Measurements from ENCODE around the gene SOX10.
"Not testable (repeated sequence)": the region's sequence is repeated elsewhere in the genome, so short reads cannot be mapped to it uniquely, and the experiment has no call there.

The SOX10 gene

DNA sequence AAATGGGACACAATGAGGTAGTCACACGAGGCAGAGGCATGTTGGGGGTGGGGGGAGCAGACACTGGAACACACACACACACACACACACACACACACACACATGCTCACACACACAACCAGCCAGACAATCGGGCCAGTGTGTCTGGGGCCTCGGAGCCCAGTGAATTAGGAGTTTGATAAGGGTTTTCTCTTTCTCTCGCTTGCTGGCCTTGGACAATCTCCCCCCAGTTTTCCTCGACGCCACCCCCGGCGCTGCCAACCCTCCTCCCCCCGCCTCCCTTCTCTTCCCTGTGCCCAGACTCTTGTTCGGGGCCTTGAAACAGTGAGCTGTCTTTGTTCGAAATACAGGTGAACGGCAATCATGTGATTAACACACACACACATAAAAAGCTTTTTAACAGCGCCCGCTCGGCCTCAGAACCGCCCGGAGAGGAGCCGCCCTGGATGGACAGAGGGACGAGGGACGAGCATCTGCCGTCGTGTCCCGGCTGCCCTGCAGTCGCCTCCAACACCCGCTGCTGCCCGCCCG lies 1.5 kb upstream of the SOX10 start:
- no peak for DNase-seq

GRCh38 chr22:37985050-37985585 lies 763 bp upstream of the SOX10 start:
- no peak for DNase-seq

DNA sequence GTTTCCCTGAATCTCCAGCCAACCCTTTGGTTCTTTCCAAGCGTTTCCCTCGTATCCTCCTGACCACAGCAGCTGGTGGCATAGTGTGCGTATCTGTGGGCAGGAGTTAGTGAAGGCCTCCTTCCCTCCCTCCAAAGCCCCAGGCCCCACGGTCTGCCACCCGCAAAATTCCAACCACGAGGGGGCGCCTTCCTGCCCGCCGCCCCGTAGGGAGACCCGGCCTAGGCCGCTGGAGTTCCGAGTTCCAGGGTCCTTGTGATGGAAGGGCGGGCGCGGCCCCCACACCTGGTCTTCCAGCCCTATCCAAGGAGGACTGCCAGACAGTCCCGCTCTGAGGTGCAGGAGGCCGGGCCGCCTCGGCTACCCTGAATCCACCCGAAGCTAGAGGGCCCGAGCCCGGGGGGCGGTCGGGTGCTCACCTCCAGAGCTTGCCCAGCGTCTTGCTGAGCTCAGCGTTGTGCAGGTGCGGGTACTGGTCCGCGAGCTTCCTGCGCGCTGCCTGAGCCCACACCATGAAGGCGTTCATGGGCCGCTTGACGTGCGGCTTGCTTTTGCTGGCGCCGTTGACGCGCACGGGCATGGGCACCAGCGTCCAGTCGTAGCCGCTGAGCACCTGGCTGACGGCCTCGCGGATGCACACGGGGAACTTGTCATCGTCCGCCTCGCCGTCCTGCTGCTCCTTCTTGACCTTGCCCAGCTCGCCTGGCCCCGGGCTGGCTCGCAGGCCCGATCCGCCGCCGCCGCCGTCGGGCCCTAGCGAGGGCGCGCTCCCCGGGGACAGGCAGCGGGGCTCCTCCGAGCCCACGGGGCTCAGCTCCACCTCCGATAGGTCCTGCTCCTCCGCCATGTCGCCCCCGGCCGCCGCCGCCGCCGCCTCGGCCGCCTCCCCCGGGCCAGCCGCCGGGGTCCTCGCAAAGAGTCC lies 1.2 kb downstream of the SOX10 start:
- no peak for DNase-seq

DNA sequence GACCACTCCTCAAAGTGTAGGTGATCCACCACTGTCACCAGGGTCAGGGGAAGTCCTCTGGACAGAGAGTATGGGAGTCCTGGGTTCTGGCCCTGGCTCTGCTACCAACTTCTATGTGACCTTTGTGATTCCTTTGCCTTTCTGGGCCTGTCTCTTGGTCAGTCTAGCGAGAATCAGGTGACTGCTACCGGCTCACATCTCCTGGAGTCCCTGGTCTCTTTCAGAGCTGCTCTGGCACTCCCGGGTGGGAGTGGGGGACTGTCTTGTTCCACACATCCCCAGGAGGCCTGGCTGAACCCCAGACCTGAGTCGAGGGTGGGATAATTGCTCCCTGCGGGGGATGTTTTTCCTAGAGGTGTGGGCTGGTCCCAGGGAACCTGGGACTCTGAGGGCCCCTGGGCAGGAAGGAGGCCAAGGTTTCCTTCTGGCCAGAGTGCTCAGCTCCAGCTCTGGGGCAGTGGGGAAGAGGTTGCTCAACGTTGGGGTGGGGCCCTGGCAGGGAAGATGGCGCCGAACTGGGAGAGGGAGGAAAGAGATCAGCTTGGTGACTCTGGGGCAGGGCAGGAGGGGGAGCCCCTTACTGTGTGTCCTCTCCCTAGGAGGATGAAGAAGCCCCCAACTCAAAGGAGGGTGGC lies 2.1 kb downstream of the SOX10 start:
- DNase-seq: no peak

DNA sequence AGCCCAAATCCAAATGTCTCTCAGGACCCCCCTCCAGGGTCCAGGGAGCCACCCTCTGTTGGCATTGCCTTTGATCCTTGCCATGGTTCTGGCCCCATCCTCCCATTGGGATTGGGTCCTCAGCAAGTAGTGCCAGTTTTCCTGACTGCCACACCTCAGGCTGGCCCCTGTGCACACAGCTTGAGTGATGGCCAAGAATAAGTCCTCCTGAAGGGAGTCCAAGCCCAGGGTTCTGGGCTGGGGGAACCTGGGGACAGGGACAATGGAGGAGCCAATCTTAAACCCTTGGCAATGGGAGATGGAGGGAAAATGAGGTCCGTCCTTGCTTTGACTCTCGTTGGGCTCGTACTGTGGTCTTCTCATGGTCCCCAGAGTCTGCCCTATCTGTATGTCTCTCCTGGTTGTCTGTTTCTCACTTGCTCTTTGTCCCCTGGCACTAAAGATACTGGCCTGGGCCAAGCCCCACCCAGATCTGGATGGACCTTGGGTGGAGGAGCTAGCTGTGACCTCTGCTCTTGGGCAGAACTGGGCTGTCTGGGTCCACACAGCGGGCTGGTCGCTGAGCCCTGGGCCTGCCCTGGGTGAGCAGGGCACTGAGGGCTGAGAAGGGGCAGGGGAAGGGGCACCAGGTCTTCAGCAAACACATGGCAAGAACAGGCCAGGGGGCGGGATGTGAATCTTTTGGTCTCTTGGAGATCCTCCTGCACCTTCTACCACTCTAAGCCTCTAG lies 2.9 kb downstream of the SOX10 start:
- no peak for DNase-seq

- DNase-seq: no peak
Measured at GRCh38 chr22:37979782-37980181, 4.6 kb downstream of the SOX10 start.

GRCh38 chr22:37976547-37976946 lies 7.8 kb downstream of the SOX10 start:
- DNase-seq: no peak

- not testable (repeated sequence) for DNase-seq
Measured at GRCh38 chr22:37976022-37976421, 8.3 kb downstream of the SOX10 start.

GRCh38 chr22:37975153-37975552 lies 9.2 kb downstream of the SOX10 start:
- no peak for DNase-seq

GRCh38 chr22:37973271-37974170 lies 10.8 kb downstream of the SOX10 start:
- DNase-seq: no peak

- peak; percentile 8 to 83 for DNase-seq
Measured at GRCh38 chr22:37972527-37972926, 11.8 kb downstream of the SOX10 start.

DNA sequence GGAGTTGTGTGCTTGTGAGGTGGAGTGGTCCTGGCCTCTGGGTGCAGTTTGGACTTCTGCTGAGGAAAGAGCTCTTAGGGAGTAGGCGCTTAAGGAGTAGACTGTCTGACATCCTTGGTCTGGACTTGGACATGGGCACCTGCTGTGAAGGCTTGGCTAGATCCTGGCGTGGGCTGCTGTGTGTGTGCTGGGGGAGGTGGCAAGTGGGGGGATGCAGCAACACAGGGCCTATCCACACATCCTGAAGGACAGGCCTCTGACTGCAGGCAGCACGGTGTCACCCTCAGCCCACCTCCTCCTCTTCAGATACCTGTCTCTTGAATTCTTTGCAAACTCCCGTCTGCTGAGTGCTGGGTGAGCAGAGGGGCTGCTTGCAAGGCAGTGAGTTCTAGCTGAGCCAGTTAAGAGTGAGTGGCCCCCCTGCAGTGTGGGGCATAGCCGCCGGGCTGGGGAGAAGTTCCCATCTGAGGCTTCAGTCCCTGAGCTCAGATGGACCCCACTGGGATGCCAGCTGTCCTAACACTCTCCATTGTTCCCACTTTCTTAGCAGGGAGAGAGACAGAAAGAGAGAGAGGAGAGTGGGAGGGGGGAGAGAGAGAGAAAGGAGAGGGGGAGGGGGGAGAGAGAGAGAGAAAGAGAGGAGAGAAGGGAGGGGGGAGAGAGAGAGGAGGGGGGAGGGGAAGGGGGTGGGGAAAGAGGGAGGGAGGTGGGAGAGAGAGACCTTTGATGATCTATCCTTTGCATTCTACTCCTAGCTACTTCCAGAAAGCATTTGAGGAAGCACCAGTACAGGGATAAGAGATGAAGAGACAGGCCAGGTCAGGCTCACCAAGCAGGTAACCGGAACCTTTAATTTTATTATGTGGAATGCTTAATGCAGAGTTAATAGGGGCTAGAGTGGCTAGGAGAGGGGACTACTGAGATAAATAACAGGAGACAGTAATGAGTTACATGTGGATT lies 12.6 kb downstream of the SOX10 start:
- no peak for DNase-seq

GRCh38 chr22:37970864-37971263 lies 13.5 kb downstream of the SOX10 start:
- no peak for DNase-seq

GRCh38 chr22:37968452-37969251 lies 15.7 kb downstream of the SOX10 start:
- no peak for DNase-seq

DNA sequence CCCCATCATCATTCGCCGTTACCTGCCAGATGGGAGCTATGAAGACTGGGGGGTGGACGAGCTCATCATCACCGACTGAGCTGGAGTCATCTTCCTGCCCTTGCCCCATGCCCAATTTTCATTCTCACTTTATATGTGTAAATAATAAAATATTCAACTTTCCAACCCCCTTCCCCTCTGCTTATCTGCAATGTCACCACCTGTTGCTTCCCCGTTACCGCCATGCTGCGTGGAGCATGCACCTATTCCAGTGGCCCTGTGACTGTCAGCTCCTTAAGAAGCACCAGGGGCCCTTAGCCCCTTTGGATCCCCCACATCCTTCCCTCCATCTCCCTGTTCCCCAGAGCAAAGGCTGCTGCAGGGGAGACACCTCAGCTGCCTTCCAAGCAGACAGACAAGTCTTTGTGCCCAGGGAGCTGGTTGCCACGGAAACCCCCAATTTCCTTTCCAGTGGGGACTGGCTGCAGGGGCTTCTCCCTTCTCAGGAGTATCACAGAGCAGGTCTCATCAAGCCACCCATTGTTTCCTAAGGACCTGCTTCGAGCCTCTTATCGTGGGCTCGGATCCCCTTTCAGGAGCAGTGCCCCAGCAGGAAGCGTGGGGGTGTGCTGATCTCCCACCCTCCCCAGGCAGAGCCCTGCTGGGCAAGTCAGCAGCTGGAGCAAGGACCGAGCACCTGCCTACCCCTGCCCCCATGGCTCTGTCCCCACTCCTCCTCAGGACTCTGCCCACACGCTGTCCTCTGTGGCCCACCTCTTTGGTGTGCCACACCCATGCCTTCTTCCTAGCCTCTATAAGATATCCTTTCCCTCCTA lies 16.5 kb downstream of the SOX10 start:
- no peak for DNase-seq

GRCh38 chr22:37967147-37967546 lies 17.2 kb downstream of the SOX10 start:
- no peak for DNase-seq

DNA sequence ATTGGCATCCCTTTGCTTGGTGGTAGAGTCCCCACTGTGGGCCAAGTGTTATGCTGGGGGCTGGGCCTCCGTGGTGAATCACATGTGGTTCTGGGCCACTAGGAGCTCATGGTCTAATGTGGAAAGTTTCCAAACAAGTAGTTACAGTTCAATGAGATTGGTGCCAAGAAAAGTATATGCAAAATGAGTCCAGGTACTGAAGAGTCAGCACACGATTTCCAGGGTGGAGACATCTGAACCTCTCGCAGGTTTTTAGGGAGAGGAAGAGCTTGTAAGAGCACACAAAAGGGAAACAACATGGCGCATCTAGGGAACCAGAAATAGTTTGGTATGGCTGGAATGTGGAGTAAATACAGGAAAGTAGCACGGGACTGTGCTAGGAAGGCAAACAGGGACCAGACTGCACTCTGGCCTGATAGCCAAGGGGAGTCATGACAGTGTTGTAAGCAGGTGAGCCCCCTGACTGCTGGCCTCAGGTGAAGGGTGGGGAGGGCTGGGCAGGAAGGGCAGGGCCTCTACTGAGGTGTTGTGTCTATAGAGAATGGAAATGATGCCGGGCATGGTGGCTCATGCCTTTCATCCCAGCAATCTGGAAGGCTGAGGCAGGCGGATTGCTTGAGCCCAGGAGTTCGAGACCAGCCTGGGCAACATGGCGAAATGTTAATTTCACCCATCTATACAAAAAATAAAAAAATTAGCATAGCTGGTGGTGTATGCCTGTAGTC lies 18.3 kb downstream of the SOX10 start:
- no peak for DNase-seq

DNA sequence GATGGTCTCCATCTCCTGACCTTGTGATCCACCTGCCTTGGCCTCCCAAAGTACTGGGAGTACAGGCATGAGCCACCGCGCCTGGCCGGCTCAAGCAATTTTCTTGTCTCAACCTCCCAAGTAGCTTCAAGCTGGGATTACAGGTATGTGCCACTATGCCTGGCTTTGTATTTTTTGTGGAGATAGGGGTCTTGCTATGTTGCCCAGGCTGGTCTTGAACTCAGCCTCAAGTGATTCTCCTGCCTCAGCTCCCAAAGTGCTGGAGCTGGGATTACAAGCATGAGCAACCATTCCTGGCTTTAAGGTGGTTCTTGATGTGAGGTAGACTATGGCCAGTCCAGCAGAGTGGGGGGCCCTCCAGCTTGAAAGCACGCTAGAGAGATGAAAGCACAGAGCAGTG lies 23.3 kb downstream of the SOX10 start:
- no peak for DNase-seq

Measured in NCI-H446 (cell line).